Eye (tissue), 1 donor: ENCODE measurements around the gene MRFAP1L1.

ENCODE experiments used
- DNase-seq: peaks from one replicate; pipeline ENCODE4 v3.0.0-alpha.2; 2015

MRFAP1L1 gene

DNA sequence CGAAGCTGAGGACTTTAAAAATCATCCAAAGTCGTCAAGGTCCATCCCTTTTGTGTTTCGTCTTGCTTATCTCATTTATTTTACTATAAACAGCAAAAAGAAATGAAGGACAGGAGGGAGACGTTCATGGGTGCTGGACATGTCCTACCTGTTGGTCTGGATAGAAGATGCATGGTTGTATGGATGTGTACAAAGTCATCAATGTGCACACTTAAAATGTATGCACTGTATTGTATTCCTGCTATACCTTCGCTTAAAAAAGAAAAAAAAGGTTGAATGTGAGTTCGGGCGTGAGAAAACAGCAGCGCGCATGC lies 6.0 kb upstream of the MRFAP1L1 start:
- no peak for DNase-seq

DNA sequence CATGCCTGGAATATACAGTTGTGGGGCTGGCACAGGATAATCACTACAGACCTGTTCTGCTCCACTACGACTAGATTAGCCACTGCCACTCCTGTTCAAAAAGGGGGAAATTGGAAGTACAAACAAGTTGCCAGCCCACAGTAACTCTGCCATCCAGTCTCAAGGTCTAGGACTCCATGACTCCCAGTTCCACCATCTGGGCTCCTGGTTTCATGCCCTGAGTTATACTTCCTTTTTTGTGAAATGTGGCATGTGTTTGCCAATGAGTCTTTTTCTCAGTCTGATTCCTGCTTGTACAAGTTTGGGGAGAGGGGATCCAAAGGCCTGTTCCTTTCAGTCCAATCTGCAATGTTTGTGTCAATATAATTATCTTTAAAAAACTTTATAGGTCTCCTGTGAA lies 5.3 kb upstream of the MRFAP1L1 start:
- no peak for DNase-seq

DNA sequence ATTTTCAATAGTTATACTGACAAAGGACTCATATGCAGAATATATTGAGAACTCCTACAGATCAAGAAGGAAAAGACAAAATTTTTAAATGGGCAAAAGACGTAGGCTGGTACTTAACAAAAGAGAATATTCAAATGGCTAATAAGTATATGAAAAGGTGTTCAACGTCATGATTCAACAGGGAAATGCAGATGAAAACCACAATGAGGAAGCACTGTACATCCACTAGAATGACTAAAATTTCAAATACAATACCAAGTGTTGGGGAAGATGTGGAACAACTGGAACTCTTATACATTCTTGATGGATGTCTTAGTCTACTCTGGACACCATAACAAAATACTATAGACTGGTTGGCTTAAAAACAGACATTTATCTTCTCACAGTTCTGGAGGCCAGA lies 1.3 kb upstream of the MRFAP1L1 start:
- no peak for DNase-seq

DNA sequence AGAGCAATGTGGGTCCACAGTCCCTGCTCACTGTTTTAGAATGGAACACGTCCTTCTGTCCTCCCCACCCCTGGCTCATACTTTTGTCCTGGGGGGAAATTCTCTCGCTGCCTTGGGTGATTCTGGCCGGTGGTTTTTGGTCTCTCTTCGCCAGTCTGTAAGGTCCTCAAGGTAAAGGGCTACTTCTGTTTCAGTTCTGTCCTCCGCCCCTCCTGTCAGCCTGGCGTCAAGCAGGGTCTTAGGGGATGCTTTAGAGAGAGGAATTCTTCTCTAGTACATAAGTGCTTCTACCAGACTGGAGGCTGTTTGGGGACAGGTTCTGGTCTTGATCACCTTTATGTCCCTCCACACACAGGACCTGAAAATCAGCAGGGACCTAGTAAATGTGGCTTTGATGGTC lies 617 bp upstream of the MRFAP1L1 start:
- DNase-seq = peak; percentile 39

DNA sequence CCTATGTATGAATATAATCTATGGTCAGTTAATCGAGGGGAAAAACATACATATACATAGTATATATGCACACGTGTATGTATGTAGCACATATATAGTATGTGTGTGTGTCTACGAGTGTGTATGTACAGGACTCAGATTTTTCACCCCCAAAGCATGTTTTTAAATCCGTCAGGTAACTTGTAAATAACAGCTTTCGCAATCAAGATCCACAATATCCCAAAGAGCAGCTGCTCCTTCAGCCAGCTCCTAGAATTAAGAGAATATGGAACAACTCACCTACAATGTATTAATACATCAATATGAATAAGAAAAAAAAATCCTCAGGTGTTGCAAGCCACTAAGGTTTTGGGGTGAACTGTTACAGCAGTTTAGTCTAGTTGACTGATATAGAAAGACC lies 3.5 kb downstream of the MRFAP1L1 start:
- DNase-seq = no peak

DNA sequence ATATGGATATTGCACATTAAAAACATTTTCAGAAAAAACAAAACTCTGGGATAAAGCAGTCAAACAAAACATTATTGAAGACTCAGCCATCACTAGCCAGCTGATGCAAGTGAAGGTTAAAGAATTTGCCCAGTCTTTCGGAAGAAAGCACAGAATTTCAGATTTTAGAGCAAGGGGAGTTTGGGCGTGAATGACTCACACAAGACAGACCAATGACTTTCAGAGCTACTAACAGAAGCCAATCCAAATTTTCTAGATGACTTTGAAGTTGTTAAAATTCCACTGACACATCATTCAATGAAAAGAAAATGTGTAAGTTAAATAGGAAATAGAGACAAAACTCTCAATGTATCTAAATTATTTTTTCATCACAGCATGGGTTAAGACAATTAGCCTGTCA lies 4.0 kb downstream of the MRFAP1L1 start:
- DNase-seq = no peak

DNA sequence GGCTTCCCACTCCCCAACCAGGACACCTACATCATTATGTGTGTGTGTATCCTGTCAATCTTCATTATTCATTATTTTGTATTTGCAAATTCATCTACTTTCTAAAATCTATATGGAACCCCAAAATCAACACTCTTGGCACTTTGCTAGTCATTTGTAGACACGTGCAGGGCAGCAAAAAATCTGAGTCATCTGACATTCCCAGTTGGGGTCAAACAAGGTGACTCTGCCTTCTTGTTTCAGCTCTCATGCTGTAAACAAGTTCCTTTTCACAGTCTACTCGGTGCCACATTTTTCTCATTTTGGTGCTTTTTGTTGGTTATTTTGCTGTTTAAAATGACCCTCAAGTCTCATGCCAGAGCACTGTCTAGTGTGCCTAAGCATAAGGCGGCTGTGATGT lies 5.9 kb downstream of the MRFAP1L1 start:
- no peak for DNase-seq

DNA sequence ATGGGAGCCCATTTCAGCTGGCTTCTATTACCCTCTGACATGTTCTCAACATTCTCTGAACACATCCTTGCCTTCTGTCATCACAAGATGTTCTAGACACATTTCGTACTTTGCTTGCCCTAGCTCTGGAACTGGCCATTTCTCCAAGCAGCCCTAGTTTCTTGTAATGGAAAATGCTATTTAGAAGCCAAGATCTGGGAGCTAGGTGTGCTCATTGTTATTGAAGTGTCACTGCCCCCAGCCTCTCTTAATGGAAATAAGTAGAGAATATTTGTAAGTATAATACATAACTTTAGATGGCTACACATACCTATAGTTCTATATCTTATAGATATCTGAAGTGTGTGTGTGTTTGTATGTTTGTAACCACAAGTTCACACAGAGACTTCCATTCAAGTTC lies 6.9 kb downstream of the MRFAP1L1 start:
- DNase-seq = no peak

DNA sequence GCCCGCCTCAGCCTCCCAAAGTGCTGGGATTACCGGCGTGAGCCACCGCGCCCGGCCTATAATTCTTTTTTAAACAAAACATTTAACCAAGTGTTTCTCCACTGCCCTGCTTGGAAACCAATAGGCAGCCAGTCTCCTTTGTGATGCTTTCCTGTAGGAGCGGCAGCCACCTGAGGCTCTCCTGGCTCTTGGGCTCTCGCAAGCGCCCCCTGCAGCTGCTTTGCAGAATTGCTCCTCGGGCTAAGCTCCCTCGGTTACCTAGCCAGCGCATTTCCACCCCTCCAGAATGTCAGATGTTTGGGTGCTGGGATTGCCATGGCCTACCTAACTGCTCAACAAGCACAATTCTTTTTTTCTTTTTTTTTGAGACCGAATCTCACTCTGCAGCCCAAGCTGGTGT lies 8.3 kb downstream of the MRFAP1L1 start:
- DNase-seq = no peak

DNA sequence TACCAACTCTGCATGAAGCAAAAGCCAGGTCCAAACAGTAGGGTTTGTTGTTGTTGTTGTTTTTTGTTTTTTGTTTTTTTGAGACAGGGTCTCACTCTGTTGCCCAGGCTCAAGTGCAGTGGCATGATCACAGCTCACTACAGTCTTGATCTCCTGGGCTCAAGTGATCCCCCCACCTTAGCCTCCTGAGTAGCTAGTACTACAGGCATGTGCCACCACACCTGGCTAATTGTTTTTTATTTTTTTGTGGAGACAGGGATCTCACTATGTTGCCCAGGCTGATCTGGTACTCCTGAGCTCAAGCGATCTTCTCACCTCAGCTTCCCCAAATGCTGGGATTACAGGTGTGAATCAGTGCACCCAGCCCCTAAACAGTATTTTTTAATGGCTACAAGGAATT lies 9.8 kb downstream of the MRFAP1L1 start:
- no peak for DNase-seq

DNA sequence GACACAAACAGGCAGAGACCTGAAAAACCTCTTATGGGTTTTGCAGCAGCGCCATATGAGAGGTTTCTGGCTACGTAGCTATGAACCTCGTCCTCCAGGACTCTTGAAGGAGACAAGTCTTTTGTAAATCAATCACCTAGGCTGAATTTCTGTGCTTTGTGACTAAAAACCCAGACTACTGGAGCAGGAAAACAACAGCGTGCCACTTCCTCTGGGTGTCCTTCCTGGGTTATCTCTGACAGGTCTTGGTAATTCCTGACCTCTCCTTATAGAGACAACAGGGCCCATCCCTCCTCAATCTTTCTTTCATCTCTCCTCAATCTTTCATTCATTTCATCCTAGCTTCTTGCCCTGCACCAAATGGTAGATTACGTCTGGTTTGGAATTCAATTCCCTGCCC lies 10.3 kb downstream of the MRFAP1L1 start:
- no peak for DNase-seq

DNA sequence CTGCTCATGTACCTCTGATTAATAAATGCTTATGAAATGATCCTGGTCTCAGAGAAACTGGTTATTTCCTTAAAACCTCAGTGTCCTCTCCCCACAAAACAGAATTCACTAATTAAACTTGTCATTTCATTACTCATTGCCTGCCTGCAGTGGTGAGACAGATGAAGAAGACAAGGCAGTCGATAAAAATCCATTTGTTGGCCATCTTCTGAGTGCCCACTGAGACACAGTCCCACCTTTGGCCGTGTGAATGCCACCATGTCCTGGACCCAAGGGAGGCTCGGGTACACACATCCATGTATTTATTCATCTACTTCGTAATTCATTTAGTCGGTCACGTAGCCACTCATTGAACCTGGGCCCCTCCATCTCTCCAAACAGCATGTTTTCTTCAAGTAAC lies 12.5 kb downstream of the MRFAP1L1 start:
- DNase-seq = no peak

DNA sequence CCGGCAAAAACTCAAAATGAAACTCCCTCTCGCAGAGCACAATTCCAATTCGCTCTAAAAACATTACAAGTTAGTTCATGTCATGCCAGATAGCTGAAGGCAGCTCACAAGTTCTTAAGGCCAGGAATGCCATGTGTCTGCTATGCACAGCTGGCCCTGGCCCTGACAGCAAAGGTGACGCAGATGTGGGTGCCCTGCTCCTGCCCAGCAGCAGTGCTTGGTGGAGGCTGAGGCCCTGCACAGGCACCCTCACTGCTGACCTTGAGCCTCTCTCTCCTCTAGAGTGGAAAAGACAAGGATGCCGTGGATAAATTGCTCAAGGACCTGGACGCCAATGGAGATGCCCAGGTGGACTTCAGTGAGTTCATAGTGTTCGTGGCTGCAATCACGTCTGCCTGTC lies 13.1 kb downstream of the MRFAP1L1 start:
- DNase-seq = no peak

DNA sequence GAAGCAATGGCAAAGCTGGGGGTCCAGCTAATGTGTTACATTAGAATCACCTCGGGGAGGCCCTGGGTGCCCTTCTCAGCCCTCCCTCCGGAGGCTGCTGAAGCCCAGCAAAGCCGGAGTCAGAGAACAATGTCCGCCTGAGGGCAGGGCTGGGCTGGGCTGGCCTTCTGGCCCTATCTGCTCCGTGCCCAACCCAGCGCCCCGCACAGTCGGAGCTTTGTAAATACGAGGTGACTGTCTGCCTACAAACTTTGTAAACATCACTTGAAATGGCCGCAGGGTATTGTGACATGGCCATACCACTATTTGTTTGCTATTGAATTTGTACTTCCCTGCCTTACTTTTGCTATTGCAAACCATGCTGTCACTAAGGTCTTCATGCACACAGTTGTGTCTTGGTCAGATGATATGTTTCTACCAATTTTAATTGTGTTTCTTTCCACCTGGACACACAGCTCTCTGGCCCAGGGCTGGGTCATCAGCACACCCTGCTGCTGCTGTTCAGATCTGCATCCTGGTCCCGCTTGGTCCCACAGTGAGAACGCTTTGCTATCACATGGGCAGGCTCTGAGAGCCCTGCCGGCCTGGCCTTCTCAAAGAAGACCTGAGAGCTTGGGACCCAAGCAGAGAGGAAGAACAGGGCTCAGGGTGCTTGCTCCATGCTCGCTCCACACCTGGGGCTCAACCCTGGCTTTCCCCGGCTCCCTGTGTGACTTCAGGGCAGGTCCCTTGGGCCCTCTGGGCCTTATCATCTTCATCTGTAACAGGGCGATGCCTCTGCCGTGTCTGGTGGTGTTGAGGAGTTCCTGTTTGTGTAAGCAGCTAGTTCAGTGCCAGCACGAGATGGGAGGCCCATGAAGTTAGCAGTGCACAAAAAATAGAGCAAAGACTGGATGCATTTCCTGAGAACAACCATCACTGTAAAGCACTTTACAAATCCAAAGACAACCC lies 13.7 kb downstream of the MRFAP1L1 start:
- no peak for DNase-seq

DNA sequence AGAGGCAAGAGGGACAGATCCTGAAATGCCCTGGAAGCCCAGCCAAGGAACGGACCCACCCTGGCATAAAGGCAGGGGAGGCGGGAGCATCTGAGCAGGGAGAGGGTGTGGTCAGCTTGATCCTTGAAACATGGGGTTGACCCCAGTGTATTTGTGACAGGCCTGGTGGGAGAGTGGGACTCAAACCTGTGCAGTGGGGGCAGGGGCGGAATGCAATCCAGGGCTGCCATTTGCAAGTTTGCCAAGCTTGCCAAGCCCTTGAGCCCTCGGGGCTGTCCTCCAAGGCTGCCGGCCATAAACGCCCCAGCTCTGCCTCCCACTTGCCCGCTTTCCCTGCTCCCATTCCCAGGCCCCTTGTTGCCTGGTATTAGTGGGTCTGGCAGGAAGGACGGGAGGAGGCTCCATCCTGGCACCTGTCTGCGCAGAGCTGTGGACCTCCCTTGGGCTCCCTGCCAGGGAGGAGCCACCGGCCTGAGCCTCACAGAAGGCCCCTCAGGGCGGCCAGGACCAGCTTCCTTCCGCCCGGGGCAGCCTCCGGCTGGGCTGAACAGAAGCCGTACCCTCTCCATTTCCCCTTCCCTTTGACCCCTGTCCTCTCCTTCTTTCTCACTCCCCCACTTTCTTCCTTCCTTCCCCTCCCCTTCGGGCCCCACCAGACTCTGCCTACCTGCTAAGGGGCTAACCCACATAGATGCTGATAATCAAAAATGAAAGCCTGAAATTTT lies 15.3 kb downstream of the MRFAP1L1 start:
- DNase-seq = no peak

DNA sequence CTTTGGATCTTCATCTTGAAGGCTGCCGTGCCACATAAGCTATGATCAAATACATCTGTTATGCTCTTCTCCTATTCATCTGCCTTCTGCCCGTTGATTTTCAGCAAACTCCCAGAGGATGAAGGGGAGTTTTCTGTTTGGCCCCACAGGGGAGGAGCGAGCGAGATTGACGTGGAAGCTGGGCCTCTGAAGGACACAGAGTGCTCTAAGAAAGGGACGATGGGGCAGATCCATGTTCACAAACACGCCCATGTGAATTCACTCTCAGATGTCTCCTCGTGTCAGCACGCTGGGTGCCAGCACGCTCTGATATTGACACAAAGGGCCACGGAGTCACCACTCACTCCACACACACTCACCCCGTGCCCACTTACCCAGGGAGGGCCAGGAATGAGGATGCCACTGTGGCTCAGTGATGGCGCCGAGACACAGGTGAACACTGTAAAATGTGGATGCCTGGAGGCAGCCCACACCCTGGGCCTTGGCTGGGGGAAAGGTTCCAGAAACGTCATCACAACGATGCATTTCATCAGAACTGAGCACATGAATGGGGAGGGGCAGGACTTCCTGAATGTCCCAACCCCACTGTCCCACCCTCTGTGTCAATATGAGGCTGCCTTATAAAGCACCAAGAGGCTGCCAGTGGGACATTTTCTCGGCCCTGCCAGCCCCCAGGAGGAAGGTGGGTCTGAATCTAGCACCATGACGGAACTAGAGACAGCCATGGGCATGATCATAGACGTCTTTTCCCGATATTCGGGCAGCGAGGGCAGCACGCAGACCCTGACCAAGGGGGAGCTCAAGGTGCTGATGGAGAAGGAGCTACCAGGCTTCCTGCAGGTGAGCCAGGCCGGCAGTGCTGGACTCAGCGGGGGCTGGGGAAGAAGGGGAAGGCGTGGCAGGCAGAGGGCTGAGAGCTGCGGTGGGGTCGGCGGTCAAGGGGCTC lies 16.2 kb downstream of the MRFAP1L1 start, which contains the start of gene S100P:
Gene S100P, plus strand, starts transcription at position 648 of the 946 bp plus-strand sequence. Its CDS starts 55 bp downstream, at position 703.
- DNase-seq = no peak

DNA sequence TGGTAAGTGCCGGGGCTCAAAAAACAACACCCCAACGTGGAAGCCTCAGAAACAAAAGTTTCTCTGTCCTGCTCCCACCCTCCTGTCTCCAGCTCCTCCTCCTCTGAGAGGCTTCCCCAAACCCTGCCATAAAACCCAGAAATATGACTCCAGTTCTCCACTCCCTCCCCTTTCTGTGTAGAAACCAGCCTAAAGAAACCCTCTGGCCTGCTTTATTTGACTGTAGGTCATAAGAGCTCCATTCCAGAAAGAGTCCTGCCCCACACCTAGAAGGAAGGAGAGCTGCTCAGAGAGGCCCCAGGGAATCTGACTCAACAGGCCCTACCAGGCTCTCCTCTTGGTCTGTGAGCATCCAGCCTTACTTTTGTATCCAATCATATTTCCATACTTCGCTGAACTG lies 16.9 kb downstream of the MRFAP1L1 start:
- DNase-seq = no peak

DNA sequence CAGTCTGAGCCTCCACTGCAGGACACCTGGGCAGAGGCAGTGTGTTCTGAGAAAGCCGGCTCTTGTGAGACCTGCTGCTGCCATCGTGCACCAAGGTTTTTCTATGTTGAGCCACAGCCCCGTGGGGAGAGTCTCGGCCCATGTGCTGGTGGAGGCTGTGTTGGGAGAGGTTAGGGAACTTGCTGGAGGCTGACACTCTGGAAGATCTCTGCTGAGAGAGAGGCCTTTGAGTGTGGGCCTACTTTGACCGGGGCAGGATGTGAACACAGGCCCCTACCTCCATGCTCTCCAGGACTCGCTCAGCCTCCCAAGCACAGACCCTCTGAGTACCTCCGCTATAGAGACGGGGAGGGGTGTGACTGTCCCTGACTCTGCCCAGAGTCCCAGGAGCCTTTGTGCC lies 17.3 kb downstream of the MRFAP1L1 start:
- DNase-seq = no peak

DNA sequence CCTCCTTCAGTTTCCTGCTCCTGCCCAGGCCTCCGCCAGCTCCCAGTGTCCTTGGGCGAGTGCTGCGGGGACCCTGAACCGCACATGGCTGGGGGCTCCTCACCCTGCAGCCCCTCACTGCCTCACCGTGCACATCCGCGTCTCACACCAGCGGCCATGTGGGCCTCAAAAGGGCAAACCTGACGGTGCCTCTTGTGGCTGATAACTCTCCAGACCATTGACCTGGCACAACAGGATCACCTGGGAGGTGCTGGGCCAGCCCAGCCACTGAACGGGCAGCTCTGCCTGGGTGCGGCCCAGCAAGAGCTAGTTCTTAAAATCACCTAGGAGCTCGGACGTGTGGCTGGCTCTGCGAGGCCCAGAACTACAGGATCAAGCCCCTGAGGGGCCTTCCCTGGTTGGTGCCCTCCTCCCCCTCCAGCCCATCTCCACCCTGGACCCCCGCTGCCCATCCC lies 20.1 kb downstream of the MRFAP1L1 start:
- DNase-seq = no peak

DNA sequence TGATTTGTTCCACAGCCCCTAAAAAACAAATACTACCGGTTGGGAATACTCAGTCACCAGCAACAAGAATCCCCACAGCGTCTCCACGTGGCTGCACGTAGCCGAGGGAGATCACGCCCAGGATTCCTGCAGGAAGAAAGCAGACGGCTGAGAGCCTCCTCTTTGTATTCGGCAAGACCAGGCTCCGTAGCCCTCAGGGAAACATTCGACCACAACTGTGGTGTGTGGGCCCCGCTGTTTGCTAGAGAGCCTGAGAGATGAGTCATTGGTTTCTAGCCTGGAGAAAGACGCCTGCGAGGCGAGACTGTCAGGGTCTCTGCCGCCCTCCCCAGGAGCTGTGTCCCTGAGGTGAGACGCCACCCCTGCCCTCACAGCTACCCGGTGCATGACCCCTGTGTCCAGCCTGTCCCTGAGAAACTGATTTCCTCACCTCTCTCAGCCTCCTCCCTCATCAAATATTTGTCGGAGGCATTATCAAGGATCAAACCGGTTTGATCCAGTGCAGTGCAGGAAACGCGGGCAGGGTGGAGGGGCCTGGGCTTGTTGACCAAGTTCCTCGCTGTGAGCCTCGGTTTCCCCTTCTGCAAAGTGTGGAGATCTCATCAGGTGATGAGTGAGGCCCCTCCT lies 20.7 kb downstream of the MRFAP1L1 start:
- DNase-seq = peak; percentile 55

DNA sequence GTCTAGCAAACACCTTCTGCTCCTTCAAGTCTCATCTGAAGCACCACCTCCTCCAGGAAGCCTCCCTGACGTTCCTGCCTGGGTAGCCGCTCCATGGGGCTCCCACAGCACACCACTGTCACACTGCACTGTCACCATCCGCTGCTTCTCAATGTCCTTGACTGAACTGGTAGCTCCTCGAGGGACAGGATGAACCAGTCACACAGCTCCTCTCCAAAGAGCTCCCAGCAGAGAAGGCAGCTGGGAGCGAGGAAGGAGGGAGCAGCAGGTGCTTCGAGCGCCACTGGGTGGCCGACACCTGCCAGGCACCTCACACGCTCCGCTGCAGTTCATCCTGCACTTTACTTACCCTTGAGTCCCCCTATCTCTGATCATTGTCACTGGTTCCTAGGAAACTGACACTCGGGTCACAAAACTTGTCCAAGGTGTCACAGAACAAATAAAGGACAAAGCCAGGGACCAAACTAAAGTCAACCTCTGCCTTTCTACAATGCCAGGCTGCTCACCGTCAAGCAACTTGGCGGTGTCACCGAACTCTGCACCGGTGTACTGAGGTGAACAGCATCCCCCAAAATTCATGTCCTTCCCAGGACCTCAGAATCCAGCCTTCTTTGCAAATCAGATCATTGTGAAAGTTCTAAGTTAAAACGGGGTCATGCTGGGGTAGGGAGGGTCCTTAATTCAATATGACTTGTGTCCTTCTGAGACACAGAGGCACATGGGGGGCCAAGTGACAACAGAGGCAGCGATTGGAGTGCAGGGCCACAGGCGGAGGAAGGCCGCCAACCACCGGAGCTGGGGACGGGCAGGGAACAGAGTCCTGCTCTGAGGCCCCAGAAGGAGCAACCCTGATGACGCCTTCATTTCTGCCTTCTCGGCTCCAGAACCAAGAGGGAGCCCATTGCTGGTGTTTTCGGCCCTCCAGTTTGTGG lies 21.5 kb downstream of the MRFAP1L1 start:
- DNase-seq = no peak
